A549 (cell line): ENCODE measurements around the gene ADK. TPM values are rescaled to one million over a fixed set of nuclear protein-coding genes. Genes with fewer than 3 reads are reported as not detected.

Source experiments
- ATAC-seq, 2 experiments: fragments of 200-7000 bp in 1 of 2; fragments of >200 bp in 1 of 2; cut with Nextera tagmentation in 1 of 2; cut with Tn5 transposase in 1 of 2; 3 replicates each; pipeline versions ENCODE4 v1.8.0 to v1.9.1; 2018 to 2020; ENCODE audit warnings: mild to moderate bottlenecking in 1 of 2, moderate library complexity in 1 of 2
- CTCF ChIA-PET: fragments of 300-600 bp; sonication (Branson Sonifier 250); formaldehyde crosslinking; extraction: SDS; loops from one replicate; lab custom pipeline; 2021; ENCODE audit warnings: antibody characterized with exemption, inconsistent platforms; lab: Yijun Ruan, JAX
- POLR2A ChIA-PET: fragments of 350-600 bp; formaldehyde crosslinking; extraction: SDS; loops from one replicate; lab custom pipeline; 2021; ENCODE audit warnings: antibody characterized with exemption, inconsistent platforms; lab: Yijun Ruan, JAX
- DNase-seq, 2 experiments: peaks; one replicate each; pipeline versions ENCODE4 v3.0.0 to v3.0.0-alpha.2; 2011 to 2016; ENCODE audit warnings: low read depth in 1 of 2, low spot score in 1 of 2
- FAIRE-seq: peaks from 2 replicates; lab custom pipeline; 2011; peaks lifted over from hg19 to GRCh38; lab: Jason Lieb, UNC
- H3K27ac ChIP-seq, 2 experiments: fragments of >200 bp; sonication (Bioruptor Twin); formaldehyde crosslinking; 3 replicates each; pipeline ENCODE4 v1.5.1; 2016 to 2017
- H3K4me1 ChIP-seq: fragments of >200 bp; sonication (Bioruptor Twin); formaldehyde crosslinking; 3 replicates; pipeline ENCODE4 v1.6.1; 2016
- H3K4me2 ChIP-seq: fragments of >200 bp; sonication (Bioruptor Twin); formaldehyde crosslinking; 3 replicates; pipeline ENCODE4 v1.6.1; 2016
- H3K4me3 ChIP-seq: fragments of >200 bp; sonication (Bioruptor Twin); formaldehyde crosslinking; 3 replicates; pipeline ENCODE4 v1.5.1; 2016
- H3K9me3 ChIP-seq: fragments of >200 bp; sonication (Bioruptor Twin); formaldehyde crosslinking; 3 replicates; pipeline ENCODE4 v1.6.1; 2016
- CBX2 ChIP-seq: fragments of 200-600 bp; sonication (generic); IDR thresholded peaks from 2 replicates; pipeline ENCODE4 v1.6.1; 2016; ENCODE audit warnings: low read depth, mild to moderate bottlenecking, borderline replicate concordance
- CBX8 ChIP-seq: fragments of 200-600 bp; sonication (generic); IDR thresholded peaks from 2 replicates; pipeline ENCODE4 v1.6.1; 2016
- CHD4 ChIP-seq: fragments of 200-600 bp; sonication (generic); IDR thresholded peaks from 2 replicates; pipeline ENCODE4 v1.6.1; 2016; ENCODE audit warnings: antibody characterized with exemption, mild to moderate bottlenecking, borderline replicate concordance
- E2F6 ChIP-seq: IDR thresholded peaks from 2 replicates; pipeline ENCODE4 v1.6.1; 2012; ENCODE audit warnings: low read depth, borderline replicate concordance
- EHMT2 ChIP-seq: fragments of 200-600 bp; sonication (generic); IDR thresholded peaks from 2 replicates; pipeline ENCODE4 v1.6.1; 2016; ENCODE audit warnings: antibody characterized with exemption, low read depth, mild to moderate bottlenecking, moderate library complexity
- ELK1 ChIP-seq: fragments of 150-350 bp; IDR thresholded peaks from 2 replicates; pipeline ENCODE4 v1.6.1; 2014; ENCODE audit warnings: low read depth, mild to moderate bottlenecking, low read length
- GATA3 ChIP-seq: IDR thresholded peaks from 2 replicates; pipeline ENCODE4 v1.6.1; 2012; ENCODE audit warnings: borderline replicate concordance
- HOXA7 ChIP-seq: fragments of 250-450 bp; sonication (Bioruptor Pico); IDR thresholded peaks from 2 replicates; pipeline ENCODE4 v1.5.0; 2020; ENCODE audit warnings: mild to moderate bottlenecking, moderate library complexity
- HOXB5 ChIP-seq: fragments of 250-450 bp; sonication (Bioruptor Pico); IDR thresholded peaks from 2 replicates; pipeline ENCODE4 v1.5.0; 2020; ENCODE audit warnings: mild to moderate bottlenecking, moderate library complexity
- JUNB ChIP-seq: fragments of >200 bp; sonication (Bioruptor Twin); formaldehyde crosslinking; IDR thresholded peaks from 2 replicates; pipeline ENCODE4 v1.6.1; 2016
- KDM5A ChIP-seq: fragments of 200-600 bp; sonication (generic); IDR thresholded peaks from 2 replicates; pipeline ENCODE4 v1.6.1; 2016; ENCODE audit warnings: antibody characterized with exemption, mild to moderate bottlenecking
- MAZ ChIP-seq: fragments of 150-350 bp; IDR thresholded peaks from 2 replicates; pipeline ENCODE4 v1.6.1; 2014; ENCODE audit warnings: antibody characterized with exemption, low read depth, low read length, borderline replicate concordance
- NFE2L2 ChIP-seq: fragments of 150-350 bp; conservative IDR thresholded peaks from 2 replicates; pipeline ENCODE4 v1.6.1; 2014; ENCODE audit warnings: low read length
- NR3C1 ChIP-seq: fragments of >200 bp; sonication (Bioruptor Twin); formaldehyde crosslinking; IDR thresholded peaks from 3 replicates; pipeline ENCODE4 v1.6.1; 2017
- RAD21 ChIP-seq, 2 experiments: fragments of >200 bp in 1 of 2; sonication (Bioruptor Twin) in 1 of 2; formaldehyde crosslinking in 1 of 2; IDR thresholded peaks in 1 of 2; conservative IDR thresholded peaks in 1 of 2; 2 replicates in 1 of 2; 3 replicates in 1 of 2; pipeline ENCODE4 v1.6.1; 2012 to 2018; ENCODE audit warnings: inconsistent platforms in 1 of 2
- RARB ChIP-seq: fragments of 250-450 bp; sonication (Bioruptor Pico); IDR thresholded peaks from 2 replicates; pipeline ENCODE4 v1.8.0; 2021; ENCODE audit warnings: mild to moderate bottlenecking, moderate library complexity
- RFX5 ChIP-seq: fragments of 450-650 bp; IDR thresholded peaks from 2 replicates; pipeline ENCODE4 v1.7.1; 2014; ENCODE audit warnings: antibody characterized with exemption, mild to moderate bottlenecking, moderate library complexity
- RNF2 ChIP-seq: fragments of 200-600 bp; sonication (generic); IDR thresholded peaks from 2 replicates; pipeline ENCODE4 v1.6.1; 2016; ENCODE audit warnings: low read depth, mild to moderate bottlenecking, antibody characterized with exemption, moderate library complexity, borderline replicate concordance
- USF2 ChIP-seq: fragments of 450-650 bp; IDR thresholded peaks from 2 replicates; pipeline ENCODE4 v1.6.1; 2014; ENCODE audit warnings: antibody characterized with exemption
- ZFP36 ChIP-seq: fragments of 450-650 bp; IDR thresholded peaks from 2 replicates; pipeline ENCODE4 v1.6.1; 2014; ENCODE audit warnings: borderline replicate concordance; ENCODE audit not compliant: partially characterized antibody
- ZSCAN20 ChIP-seq: fragments of 250-450 bp; sonication (Bioruptor Pico); IDR thresholded peaks from 2 replicates; pipeline ENCODE4 v1.8.0; 2022; ENCODE audit warnings: mild to moderate bottlenecking, moderate library complexity
- WGBS: methylation state at CpG from one replicate; pipeline ENCODE4 v1.1.6; 2017; ENCODE audit errors: missing lambda C conversion rate; 5-methylcytosine and 5-hydroxymethylcytosine counted together
- polyA plus RNA-seq, 4 experiments: library from polyadenylated mRNA; depleted of rRNA in 3 of 4; stranded (reverse); fragments of >200 nt; fragmentation: RNase III in 1 of 4; extraction: RNeasy Plus Mini Kit Qiagen cat#74134 plus additional on column Dnase treatment in 1 of 4; gene quantifications; 2 replicates in 3 of 4; 3 replicates in 1 of 4; pipeline ENCODE4 v1.2.3, GENCODE V29; 2011 to 2017
- TF ChIP-seq, protein P1 (sequence below): fragments of 250-450 bp; sonication (Bioruptor Pico); IDR thresholded peaks from 2 replicates; pipeline ENCODE4 v1.5.0; 2020; ENCODE audit warnings: low read depth, mild to moderate bottlenecking, moderate library complexity
- TF ChIP-seq, protein P2 (sequence below): fragments of >200 bp; sonication (Bioruptor Twin); formaldehyde crosslinking; IDR thresholded peaks from 3 replicates; pipeline ENCODE4 v1.5.1; 2016

The ADK gene
- polyA plus RNA-seq, 2 of the 4 experiments (the other 2 are of a cell fraction), result 35.8 to 40.7 TPM

DNA sequence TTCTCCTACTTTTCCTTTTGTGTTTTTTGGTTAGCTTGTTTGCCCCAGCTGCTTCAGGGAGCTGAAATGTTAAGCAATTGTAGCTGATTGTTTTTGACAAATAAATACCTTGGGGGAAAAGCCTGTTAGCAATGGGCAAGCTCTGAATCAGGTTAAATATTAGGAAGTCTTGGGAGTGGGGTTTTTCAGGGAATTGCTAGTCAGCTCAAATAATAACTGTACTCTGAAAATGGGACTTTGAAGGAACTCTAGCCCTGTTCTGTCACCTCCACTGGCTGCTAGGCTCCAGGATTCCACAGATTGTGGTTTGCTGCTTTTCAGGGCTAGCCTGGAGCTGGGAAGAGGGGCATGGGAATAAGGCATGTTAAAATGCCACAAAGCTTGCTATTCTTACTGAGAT lies 39.5 kb downstream of the ADK start:
- Histone ChIP-seq H3K27ac (peak overlapping the region; percentile 73 to 86), H3K9me3 (no peaks in the 10 kb centered on the region), H3K4me2 (peak overlapping the region; percentile 81), H3K4me3 (no peak overlapping the region), H3K4me1 (peaks cover 38% of the 10 kb centered on the region)
- ChIA-PET CTCF (interaction anchor here (0.6 to 3.8 kb wide), 3 partner anchors 14 to 632 kb away, joined by 3 to 20 read pairs (median 6); no protein-coding TSS in a partner anchor), POLR2A (interaction anchor here (1.5 kb wide), 1 partner anchor 13 kb away, joined by 6 read pairs; no protein-coding TSS in a partner anchor)
- no peak for TF ChIP-seq ZSCAN20
- no peak for TF ChIP-seq JUNB
- no peak for TF ChIP-seq KDM5A
- no peak for TF ChIP-seq ZFP36
- TF ChIP-seq ELK1, result no peak
- TF ChIP-seq HOXB5 (CRISPR knock-in tag), result no peak
- TF ChIP-seq RNF2, result no peak
- no peak for TF ChIP-seq EHMT2
- DNase-seq, result no peak
- peak; percentile 57 to 59; a peak in 4 of 6 replicates for ATAC-seq
- FAIRE-seq, result no peak

- no peak overlapping the region for H3K4me2 ChIP-seq
- H3K9me3 ChIP-seq, result no peaks in the 10 kb centered on the region
- no peak overlapping the region for H3K27ac ChIP-seq
- no peak for FAIRE-seq
- peaks cover 16% of the 10 kb centered on the region for H3K4me1 ChIP-seq
- CTCF ChIA-PET, result no interaction called here
- DNase-seq, result no peak
- 88% methylated on average over 3 of the region's 3 CpGs for WGBS
- H3K4me3 ChIP-seq, result no peak overlapping the region
- POLR2A ChIA-PET, result no interaction called here
- no peak for ATAC-seq
- TF ChIP-seq, protein P1, sequence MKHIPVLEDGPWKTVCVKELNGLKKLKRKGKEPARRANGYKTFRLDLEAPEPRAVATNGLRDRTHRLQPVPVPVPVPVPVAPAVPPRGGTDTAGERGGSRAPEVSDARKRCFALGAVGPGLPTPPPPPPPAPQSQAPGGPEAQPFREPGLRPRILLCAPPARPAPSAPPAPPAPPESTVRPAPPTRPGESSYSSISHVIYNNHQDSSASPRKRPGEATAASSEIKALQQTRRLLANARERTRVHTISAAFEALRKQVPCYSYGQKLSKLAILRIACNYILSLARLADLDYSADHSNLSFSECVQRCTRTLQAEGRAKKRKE (CRISPR knock-in tag), result no peak
- TF ChIP-seq E2F6 (no peak), RARB (CRISPR knock-in tag) (no peak), NFE2L2 (no peak), HOXA7 (CRISPR knock-in tag) (no peak), RAD21 (conservative IDR thresholded peaks at IDR 0.05 in 1 of 2, IDR thresholded peaks at IDR 0.05 in 1 of 2) (no peak), GATA3 (no peak), MAZ (no peak), CBX2 (no peak), CBX8 (no peak), JUNB (no peak), CHD4 (no peak), RFX5 (no peak), USF2 (no peak), NR3C1 (no peak)
- TF ChIP-seq, protein P2, sequence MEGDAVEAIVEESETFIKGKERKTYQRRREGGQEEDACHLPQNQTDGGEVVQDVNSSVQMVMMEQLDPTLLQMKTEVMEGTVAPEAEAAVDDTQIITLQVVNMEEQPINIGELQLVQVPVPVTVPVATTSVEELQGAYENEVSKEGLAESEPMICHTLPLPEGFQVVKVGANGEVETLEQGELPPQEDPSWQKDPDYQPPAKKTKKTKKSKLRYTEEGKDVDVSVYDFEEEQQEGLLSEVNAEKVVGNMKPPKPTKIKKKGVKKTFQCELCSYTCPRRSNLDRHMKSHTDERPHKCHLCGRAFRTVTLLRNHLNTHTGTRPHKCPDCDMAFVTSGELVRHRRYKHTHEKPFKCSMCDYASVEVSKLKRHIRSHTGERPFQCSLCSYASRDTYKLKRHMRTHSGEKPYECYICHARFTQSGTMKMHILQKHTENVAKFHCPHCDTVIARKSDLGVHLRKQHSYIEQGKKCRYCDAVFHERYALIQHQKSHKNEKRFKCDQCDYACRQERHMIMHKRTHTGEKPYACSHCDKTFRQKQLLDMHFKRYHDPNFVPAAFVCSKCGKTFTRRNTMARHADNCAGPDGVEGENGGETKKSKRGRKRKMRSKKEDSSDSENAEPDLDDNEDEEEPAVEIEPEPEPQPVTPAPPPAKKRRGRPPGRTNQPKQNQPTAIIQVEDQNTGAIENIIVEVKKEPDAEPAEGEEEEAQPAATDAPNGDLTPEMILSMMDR, result no peak
Observed at GRCh38 chr10:74194545-74194944, 43.5 kb downstream of the ADK start.
